GM12878 (cell line): Measurements from ENCODE around the gene MYD88. TPM values are rescaled to one million over a fixed set of nuclear protein-coding genes. Genes with fewer than 3 reads are reported as not detected.

Experiments used
- NFXL1 ChIP-seq: fragments of 450-650 bp; IDR thresholded peaks from 2 replicates; pipeline ENCODE4 v1.6.1; 2017; ENCODE audit warnings: antibody characterized with exemption, mild to moderate bottlenecking, borderline replicate concordance
- SREBF2 ChIP-seq: IDR thresholded peaks from 2 replicates; pipeline ENCODE4 v1.6.1; 2012; ENCODE audit warnings: mild to moderate bottlenecking, low read length
- ZNF207 ChIP-seq: fragments of 450-650 bp; IDR thresholded peaks from 2 replicates; pipeline ENCODE4 v1.6.1; 2014; ENCODE audit warnings: antibody characterized with exemption, mild to moderate bottlenecking, borderline replicate concordance
- polyA plus RNA-seq, 11 experiments: library from polyadenylated mRNA; depleted of rRNA in 4 of 11; unstranded in 6 of 11; stranded (reverse) in 5 of 11; fragments of >200 nt; fragmentation: Nextera tagmentation in 4 of 11; fragmentation: Illumina TruSeq in 1 of 11; extraction: Ambion mirVana in 4 of 11; extraction: Trizol in 1 of 11; gene quantifications; 1 replicate in 1 of 11; 2 replicates in 10 of 11; pipeline versions ENCODE4 v1.2.1 to v1.2.3, GENCODE V29; 2011 to 2016; ENCODE audit warnings: inconsistent platforms in 2 of 11, missing spikeins in 2 of 11, low read depth in 1 of 11
- total RNA-seq, 4 experiments: library from RNA; depleted of rRNA in 3 of 4; stranded (reverse); fragments of >200 nt in 3 of 4; fragmentation: Illumina TruSeq in 1 of 4; extraction: Trizol in 1 of 4; gene quantifications; 2 replicates each; pipeline versions ENCODE4 v1.2.1 to v1.2.3, GENCODE V29; 2013 to 2021
- TF ChIP-seq, protein P1 (sequence below): fragments of 450-650 bp; IDR thresholded peaks from 2 replicates; pipeline ENCODE4 v1.6.1; 2017; ENCODE audit warnings: mild to moderate bottlenecking, moderate library complexity
- TF ChIP-seq, protein P2 (sequence below): fragments of 450-650 bp; formaldehyde crosslinking; IDR thresholded peaks from 2 replicates; pipeline ENCODE4 v1.5.0; 2022; ENCODE audit warnings: mild to moderate bottlenecking, missing genetic modification characterization
- TF ChIP-seq, protein P3 (sequence below): fragments of 450-650 bp; IDR thresholded peaks from 2 replicates; pipeline ENCODE4 v1.6.1; 2017; ENCODE audit warnings: low read depth, mild to moderate bottlenecking, moderate library complexity

MYD88 gene
- total and polyA plus RNA-seq, 10 of the 15 experiments (the other 5 are each of a cell fraction or from before 2014, with no cell fraction given) = 5.5 to 84.8 (median 67.5) TPM

DNA sequence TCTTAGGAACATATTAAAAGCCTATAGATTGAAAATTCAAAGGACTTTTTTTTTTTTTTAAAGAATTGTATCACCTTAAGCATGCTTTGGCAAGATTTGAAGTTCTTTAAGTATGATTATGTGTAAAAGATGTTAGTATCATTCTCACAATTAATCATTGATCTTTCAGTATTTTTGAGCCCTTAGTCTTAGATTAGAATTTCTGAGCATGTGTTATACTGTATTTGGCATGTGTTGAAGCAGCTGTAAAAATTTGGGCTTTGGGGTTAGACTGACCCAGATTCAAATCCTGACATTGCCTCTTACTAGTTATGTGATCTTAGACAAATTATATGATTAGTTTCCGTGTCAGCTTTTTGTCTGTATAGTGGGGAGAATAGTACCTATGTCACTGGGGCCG is 33.2 kb downstream of the MYD88 start (continued):
- TF ChIP-seq, protein P1, sequence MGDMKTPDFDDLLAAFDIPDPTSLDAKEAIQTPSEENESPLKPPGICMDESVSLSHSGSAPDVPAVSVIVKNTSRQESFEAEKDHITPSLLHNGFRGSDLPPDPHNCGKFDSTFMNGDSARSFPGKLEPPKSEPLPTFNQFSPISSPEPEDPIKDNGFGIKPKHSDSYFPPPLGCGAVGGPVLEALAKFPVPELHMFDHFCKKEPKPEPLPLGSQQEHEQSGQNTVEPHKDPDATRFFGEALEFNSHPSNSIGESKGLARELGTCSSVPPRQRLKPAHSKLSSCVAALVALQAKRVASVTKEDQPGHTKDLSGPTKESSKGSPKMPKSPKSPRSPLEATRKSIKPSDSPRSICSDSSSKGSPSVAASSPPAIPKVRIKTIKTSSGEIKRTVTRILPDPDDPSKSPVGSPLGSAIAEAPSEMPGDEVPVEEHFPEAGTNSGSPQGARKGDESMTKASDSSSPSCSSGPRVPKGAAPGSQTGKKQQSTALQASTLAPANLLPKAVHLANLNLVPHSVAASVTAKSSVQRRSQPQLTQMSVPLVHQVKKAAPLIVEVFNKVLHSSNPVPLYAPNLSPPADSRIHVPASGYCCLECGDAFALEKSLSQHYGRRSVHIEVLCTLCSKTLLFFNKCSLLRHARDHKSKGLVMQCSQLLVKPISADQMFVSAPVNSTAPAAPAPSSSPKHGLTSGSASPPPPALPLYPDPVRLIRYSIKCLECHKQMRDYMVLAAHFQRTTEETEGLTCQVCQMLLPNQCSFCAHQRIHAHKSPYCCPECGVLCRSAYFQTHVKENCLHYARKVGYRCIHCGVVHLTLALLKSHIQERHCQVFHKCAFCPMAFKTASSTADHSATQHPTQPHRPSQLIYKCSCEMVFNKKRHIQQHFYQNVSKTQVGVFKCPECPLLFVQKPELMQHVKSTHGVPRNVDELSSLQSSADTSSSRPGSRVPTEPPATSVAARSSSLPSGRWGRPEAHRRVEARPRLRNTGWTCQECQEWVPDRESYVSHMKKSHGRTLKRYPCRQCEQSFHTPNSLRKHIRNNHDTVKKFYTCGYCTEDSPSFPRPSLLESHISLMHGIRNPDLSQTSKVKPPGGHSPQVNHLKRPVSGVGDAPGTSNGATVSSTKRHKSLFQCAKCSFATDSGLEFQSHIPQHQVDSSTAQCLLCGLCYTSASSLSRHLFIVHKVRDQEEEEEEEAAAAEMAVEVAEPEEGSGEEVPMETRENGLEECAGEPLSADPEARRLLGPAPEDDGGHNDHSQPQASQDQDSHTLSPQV = no peak
- TF ChIP-seq, protein P2, sequence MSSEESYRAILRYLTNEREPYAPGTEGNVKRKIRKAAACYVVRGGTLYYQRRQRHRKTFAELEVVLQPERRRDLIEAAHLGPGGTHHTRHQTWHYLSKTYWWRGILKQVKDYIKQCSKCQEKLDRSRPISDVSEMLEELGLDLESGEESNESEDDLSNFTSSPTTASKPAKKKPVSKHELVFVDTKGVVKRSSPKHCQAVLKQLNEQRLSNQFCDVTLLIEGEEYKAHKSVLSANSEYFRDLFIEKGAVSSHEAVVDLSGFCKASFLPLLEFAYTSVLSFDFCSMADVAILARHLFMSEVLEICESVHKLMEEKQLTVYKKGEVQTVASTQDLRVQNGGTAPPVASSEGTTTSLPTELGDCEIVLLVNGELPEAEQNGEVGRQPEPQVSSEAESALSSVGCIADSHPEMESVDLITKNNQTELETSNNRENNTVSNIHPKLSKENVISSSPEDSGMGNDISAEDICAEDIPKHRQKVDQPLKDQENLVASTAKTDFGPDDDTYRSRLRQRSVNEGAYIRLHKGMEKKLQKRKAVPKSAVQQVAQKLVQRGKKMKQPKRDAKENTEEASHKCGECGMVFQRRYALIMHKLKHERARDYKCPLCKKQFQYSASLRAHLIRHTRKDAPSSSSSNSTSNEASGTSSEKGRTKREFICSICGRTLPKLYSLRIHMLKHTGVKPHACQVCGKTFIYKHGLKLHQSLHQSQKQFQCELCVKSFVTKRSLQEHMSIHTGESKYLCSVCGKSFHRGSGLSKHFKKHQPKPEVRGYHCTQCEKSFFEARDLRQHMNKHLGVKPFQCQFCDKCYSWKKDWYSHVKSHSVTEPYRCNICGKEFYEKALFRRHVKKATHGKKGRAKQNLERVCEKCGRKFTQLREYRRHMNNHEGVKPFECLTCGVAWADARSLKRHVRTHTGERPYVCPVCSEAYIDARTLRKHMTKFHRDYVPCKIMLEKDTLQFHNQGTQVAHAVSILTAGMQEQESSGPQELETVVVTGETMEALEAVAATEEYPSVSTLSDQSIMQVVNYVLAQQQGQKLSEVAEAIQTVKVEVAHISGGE = no peak
- TF ChIP-seq NFXL1 = no peak
- TF ChIP-seq SREBF2 = no peak
- no peak for TF ChIP-seq ZNF207
- TF ChIP-seq, protein P3, sequence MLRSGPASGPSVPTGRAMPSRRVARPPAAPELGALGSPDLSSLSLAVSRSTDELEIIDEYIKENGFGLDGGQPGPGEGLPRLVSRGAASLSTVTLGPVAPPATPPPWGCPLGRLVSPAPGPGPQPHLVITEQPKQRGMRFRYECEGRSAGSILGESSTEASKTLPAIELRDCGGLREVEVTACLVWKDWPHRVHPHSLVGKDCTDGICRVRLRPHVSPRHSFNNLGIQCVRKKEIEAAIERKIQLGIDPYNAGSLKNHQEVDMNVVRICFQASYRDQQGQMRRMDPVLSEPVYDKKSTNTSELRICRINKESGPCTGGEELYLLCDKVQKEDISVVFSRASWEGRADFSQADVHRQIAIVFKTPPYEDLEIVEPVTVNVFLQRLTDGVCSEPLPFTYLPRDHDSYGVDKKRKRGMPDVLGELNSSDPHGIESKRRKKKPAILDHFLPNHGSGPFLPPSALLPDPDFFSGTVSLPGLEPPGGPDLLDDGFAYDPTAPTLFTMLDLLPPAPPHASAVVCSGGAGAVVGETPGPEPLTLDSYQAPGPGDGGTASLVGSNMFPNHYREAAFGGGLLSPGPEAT = no peak
